ENCODE results near the gene SNTG2.
"Not testable (repeated sequence)": the region's sequence is repeated elsewhere in the genome, so short reads cannot be mapped to it uniquely, and the experiment has no call there.

The SNTG2 gene

DNA sequence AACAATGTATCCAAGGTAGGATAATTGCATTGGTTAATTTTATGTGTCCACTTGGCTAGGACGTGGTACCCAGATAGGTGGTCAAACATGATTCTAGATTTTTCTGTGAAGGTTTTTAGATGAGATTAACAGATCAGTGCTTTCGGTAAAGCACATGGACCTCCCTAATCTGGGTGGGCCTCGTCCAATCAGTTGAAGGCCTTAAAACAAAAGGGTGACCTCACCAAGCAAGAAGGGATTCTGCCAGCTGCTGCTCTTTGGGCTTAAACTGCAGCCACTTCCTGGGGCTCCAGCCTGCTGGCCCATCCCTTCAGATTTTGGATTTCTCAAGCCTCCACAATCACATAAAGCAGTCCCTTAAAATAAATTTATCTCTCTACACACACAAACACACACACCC is 236.5 kb downstream of the SNTG2 start:
- no peak for DNase-seq (ENCODE audit: low read depth in 2 of 2)

DNA sequence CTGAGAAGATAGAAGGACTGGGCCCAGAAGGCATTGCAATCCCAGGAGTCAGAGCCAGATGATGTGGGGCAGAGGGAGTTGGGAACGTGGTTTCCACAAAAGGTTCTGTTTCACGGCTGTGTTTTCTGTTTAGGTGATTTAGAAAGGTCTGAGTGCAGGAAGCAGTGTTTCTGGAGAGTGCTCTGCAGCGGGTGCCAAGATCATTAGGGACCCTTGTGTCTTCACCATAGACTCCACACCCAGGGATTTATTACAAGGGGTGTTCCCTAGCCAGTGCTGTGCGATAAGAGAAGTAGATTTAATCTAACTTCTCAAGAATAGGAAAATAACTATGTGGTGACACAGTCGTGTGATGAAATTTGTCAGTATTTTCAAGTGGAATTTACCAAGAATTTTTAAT is 241.5 kb downstream of the SNTG2 start:
- no peak for DNase-seq (ENCODE audit: low read depth in 2 of 2)

DNA sequence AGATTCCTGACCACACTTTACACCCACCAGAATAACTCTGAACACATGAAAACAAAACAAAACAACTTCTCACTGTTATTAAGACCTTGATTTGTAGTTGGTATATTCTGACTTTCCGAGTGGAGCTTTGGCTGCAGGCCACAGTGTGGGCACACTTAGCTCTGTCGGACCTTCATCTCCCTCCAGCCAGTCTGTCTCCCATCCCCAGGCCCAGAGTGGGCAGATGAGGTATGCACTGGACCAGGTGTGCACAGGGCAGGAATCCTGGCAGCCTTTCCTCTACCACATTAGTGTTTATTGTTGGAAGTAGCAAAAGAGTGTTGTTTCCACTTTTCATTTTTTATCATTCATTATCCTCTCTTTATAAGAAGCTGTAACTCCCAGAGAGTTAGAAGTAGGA is 243.2 kb downstream of the SNTG2 start:
- DNase-seq (ENCODE audit: low read depth in 2 of 2), result no peak

DNA sequence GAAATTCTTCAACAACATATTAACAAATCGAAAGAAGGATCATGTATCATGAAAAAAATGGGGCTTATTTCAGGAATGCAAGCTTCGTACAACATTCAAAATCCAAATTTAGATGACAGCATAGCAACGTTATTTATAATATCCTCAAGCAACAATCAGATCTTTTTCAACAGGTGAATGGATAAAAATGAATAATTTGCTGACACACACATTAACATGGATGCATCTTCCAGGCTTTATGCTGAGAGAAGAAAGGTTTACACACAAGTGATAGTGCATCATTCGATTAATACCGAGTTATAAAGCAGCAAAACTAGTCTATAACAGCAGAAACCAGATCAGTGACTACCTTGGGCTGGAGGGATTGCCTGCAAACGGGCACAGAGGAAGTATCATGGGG is 253.1 kb downstream of the SNTG2 start:
- no peak for DNase-seq (ENCODE audit: low read depth in 2 of 2)

DNA sequence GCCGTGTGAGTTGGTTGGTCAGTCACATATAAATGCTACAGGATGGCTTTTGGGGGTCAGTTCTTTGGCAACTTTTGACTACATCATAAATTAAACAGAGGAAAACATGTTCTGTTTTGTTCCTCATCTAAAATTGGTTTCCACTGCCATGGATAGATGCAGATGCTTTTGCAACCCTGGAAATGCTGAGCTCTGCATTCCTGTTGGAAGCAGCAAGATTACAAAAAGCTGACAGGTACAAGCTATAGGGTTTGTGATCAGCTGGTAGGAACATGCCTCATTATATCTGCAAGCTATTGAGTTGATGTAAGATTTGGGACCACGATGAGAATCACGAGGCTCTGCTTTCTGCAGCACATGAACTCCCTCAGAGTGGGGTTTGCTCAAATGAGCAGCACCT is 255.2 kb downstream of the SNTG2 start:
- DNase-seq (ENCODE audit: low read depth in 2 of 2), result no peak

DNA sequence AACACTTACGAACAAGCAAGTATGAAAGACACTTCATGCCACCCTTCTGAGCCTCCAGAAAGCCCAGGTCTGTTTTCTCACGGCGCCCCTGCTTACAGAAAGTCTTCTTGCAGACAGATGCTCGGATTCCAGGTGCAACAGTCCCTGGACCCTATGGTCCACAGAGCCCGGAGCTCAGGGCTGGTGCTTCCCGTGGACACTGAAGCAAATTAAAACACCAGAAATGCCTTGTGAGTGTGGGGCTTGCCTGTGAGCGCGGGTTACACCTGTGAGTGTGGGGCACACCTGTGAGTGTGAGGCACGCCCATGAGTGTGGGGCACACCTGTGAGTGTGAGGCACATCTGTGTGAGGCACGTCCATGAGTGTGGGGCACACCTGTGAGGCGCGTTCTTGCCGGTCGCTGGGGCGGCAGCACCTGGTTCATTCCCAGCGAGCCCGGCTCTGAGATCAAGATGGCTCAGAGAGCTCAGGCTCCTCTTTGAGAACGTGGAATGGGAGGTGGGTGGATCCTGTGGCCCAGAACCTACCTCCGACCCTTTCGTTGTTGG is 257.4 kb downstream of the SNTG2 start:
- DNase-seq (ENCODE audit: low read depth in 2 of 2), result no peak

DNA sequence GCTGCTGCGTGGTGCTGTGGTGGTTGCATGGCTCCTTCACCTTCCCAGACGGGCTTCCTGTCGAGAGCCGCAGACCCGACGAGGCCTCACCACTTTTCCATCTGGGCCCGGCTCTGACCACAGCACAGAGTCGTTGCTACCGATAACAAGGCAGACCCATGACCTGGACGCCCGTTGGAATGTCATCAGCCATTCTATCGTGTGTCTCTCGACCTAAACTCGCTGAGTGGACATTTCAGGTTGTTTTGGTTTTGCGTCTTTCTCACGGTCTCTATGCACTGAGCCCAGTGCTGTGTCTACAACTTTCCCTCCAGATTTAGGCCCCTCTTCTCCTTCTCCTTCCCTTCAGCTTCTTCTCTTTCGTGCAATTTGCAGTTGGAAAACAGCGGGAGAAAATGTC is 257.9 kb downstream of the SNTG2 start:
- DNase-seq (ENCODE audit: low read depth in 2 of 2), result no peak

DNA sequence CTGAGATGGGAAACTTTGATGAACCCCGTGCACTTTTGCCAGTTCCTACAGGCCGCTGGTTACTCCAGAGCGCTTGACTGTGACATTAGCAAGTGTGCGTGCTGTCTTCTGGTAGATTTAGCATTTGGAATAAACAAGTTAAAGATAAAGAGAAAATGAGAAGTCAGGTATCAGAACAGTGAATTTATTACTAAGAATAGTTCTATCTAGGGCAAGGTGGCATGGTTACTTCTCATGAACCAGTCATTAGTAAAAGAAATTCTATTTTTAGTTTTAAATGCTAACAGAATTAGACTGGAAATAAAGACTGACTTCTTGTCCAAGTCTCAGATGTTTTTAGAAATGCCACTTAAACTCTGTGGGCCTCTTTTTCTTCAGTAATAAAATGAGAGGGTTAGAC is 258.6 kb downstream of the SNTG2 start:
- no peak for DNase-seq (ENCODE audit: low read depth in 2 of 2)

DNA sequence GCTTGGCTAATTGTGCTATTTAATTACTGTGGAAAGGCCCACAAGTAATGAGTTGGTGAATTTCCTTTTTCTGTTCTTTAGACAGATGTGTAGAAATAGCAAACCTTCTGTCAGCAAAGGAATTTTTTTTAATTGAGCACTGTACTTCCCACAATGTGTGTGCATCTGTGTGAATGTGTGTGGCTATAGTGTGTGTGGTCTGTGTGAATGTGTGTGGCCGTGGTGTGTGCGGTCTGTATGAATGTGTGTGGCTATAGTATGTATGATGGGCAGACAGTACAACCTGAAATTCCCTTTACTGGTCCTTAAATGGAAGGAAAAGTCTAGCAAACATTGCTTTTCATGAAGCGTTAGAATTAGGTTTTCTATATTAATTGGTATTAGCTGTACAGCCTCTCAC is 259.1 kb downstream of the SNTG2 start:
- no peak for DNase-seq (ENCODE audit: low read depth in 2 of 2)

DNA sequence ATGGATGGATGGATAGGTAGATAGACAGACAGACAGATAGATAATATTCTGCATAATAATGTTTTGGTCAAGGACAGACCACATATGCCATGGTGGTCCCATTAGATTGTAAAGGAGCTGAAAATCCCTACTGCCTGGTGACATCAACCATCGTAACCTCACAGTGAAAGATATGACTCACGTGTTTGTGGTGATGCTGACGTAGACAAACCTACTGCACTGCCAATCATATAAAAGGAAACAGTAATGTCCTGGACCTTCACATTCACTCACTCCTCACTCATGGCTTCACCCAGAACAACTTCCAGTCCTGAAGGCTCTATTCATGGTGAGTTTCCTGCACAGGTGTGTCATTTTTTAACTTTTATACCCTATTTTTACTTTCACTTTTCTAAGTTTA is 259.7 kb downstream of the SNTG2 start:
- no peak for DNase-seq (ENCODE audit: low read depth in 2 of 2)

DNA sequence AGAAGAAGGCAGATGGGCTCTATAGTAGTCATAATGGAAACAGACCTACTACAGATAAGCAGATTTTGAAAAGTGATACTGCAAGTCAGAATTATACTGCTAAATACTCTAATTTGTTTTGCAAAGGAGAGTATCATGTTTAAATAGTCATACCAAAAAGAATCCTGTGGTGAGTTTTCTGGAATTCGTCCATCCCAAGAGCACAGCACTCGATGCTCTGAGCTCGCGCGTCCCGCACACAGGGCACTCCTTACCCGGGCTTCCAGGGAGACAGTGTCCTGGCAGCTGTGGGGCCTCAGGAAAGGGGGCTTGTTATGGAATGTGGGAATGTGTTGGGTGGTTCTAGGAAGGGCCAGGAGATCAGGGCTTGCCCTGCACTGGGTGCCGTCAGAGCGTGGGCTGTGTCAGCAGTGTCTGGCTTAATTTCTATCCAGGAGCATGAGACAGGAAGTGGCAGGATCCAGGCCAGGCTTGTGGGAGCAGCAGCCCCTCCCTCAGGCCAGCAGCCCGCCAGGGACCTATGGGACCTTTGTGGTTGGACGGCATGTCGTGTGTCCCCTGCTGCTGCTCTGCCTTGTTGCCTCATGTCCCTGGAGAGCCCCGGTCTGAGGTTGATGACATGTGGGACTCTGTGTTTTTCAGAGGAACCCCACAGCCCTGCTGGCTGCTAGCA is 269.4 kb downstream of the SNTG2 start:
- no peak for DNase-seq (ENCODE audit: low read depth in 2 of 2)

DNA sequence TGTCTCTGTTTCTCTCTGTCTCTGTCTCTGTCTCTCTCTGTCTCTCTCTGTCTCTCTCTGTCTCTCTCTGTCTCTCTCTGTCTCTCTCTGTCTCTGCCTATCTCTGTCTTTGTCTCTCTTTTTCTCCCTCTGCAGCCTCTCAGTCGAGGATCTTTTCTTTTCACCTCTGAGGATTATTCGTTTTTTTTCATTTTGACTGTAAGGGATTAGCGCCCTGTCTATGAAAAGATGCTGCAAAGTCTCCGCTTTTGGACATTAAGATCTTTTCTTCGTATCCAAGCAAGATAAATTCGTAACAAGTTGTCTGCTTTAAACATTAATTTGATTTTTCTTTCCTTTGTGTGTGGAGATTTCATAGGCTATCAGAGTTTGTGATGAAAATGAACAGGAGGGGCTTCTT is 271.4 kb downstream of the SNTG2 start:
- DNase-seq (ENCODE audit: low read depth in 2 of 2), result no peak

DNA sequence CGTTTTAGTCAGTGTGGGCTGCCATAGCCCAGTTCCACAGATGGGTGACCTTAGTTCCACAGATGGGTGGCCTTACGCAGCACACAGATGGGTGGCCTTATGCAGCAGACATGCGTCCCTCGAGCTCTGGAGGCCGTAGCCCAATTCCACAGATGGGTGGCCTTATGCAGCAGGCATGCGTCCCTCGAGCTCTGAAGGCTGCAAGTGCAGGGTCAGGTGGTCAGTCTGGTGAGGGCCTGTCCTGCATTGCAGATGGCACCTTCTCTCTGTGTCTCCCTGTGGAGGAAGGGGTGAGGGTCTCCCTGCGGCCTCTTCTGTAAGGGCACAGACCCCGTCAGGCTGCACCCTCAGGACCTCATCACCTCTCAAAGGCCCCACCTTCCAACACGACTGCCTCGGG is 273.1 kb downstream of the SNTG2 start:
- DNase-seq (ENCODE audit: low read depth in 2 of 2), result no peak

DNA sequence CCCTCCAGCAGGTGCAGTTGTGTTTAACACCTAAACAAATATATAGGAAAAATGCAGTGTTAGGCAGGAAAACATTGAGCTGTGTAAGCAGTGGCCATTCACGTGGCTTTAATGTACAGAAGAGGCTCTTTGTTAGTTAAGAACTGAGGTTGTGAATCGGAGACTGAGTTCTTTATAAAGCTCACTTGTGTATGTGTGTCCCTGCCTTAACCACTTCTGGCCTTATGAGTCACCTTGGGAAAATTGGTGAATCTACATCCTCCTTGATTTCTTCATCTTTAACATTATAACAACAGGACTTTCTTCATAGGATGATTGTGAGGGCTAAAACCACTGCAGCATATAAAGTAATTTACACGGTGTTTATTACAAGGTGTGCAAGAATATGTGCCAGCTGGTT is 274.3 kb downstream of the SNTG2 start:
- DNase-seq (ENCODE audit: low read depth in 2 of 2), result no peak

DNA sequence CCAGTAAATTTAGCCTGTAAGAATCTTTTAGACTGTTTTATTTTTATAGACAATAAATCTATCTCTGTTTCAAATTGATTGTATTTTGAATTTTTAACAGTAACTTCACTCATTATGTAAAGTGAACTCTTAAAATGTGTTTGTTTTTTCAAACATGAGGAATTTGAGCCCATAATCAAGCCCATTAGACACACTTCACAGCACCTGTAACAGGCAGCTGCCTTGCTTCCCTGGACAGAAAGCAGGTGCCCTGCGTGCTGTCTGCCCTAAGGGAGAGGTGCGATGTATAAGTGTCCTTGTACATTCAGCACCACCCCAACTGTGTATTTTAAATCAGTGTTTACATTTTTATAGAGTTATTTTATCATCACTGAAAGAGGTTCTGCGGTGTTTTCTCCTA is 276.1 kb downstream of the SNTG2 start:
- no peak for DNase-seq (ENCODE audit: low read depth in 2 of 2)

DNA sequence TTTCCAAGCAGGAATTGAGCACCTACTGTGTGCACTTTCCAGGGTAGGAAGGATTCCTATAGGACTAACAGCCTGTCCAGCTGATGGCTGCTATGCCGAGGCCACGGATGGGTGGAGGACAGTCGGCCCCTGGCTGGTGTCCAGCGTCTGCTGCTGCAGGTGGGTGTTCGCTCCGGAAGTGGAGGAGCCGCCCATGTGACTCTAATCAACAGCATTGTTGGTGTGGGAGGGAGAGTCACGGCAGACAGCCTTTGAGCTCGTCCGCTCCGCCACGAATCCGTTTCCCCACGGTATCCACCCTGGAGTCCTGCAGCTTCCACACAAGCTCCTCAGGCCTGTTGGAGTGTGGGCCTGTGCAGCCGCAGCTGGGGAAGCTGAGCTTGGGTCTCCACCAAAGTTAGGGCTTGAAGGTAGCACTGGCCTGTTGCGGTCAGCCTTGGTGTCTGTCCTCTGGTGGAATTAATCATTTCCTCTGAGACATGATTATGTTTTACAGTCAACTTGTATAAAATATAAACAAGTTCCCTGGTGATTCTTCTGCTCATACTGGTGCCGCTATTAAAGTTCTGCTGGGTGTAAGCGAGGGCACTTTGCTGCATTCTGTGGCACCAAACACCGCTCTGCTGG is 276.7 kb downstream of the SNTG2 start:
- no peak for DNase-seq (ENCODE audit: low read depth in 2 of 2)

DNA sequence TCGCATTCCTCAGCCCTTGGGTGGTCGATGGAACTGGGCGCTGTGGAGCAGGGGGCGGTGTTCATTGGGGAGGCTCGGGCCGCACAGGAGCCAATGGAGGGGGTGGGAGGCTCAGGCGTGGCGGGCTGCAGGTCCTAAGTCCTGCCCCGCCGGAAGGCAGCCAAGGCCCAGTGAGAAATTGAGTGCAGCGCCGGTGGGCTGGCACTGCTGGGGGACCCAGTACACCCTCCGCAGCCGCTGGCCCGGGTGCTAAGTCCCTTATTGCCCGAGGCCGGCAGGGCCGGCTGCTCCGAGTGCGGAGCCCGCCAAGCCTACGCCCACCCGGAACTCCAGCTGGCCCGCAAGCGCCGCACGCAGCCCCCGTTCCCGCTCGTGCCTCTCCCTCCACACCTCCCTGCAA is 278.9 kb downstream of the SNTG2 start:
- not testable (repeated sequence) for DNase-seq (ENCODE audit: low read depth in 2 of 2)

DNA sequence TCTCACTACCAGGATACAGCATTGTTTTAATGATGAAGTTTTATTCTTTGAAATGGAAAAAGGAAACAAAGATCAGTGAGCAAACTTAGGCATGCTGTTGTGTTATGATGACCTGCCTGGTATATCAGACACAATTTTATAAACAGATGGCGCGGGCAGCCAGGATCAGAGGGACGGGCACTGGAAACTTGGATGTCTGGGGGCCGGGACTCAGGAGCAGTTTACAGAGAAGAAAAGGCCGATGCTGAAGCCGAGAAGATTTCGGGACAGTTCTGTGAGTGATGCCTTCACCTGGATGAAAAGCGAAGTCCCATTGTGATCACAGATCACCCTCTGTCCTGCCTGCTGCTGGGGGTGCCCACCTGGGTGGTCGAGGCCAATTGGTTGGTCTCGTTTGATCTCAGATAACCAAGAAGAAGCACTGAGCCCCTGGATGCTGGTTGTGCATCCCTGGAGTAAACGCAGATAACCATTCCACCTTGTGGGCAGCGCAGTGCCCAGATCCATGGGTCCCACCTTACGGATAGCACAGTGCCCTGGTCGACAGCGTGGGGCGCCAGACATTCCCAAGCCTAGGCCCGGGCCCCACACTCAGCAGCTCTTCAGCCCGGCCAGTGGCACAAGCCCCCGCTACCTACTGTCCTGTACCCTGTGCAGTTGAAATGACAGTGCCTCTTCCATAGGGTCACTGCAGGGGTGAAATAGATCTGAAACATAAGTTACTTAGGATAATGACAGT is 279.7 kb downstream of the SNTG2 start:
- DNase-seq (ENCODE audit: low read depth in 2 of 2), result no peak

DNA sequence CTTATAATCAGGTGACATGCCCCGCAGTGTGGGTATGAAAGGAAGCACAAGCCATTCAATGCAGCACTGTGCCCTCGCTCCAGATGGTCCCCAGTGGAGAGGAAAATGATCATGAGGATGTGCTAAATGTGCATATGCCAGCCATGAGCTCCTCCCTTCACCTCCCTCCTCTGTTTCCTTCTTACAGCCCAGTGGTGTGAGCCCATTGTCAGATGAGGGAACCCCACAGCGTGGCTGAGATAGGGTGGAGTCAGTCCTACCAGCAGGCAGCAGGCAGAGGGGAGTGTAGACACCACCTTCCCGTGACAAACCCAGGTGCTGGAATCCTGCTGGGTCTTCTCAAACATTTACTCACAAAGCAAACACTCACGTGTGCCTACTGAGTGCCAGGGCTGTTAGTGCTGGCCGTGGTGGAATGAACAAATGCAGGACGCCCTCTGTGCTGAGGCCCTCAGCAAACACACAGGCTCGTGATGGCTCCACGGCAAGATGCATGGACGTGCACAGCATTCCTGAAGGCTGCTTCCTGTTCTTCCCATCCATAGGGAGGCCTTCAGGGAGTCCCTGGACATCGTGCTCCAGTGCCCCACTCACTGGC is 280.9 kb downstream of the SNTG2 start:
- DNase-seq (ENCODE audit: low read depth in 2 of 2), result no peak

DNA sequence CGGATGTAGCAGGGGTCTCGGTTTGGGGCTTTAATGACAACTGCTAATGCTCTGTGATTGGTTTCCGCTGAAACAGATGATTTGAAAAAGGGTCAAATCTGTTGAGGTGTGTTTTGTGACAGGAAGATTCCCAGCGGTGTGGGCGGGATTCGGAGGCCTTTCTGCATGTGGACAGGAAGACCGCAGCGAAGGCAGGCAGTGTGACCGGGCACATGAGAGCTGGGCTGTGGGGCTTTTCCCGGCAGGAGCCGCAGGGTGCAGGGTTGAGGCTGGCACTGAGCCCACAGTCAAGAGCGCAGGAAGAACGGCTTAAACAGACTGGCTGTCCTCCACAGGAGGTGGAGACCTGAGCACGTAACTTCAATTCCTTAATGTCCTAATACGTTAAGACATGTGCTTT is 282.6 kb downstream of the SNTG2 start:
- DNase-seq (ENCODE audit: low read depth in 2 of 2), result no peak

DNA sequence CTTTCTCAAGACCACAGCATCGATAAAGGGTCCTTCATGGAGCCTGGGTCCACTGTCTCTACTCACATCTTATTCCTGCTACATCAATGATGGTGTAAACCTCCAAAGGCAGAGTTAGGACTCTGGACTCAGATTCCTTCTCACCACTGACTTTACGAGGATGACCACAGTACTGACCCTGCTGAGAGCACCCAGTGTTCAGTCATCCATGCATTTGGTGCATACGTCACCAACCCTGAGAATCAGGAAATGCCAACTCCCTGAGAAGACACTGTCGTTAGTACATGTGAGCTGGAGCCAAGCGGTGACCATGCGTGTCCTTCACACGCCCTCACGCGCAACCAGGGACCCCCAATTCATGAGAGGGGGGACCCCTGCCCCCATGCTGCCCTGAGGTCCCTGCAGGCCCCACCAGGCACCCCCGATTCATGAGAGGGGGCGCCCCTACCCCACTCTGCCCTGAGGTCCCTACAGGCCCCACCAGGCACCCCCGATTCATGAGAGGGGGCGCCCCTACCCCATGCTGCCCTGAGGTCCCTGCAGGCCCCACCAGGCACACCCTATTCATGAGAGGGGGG is 284.2 kb downstream of the SNTG2 start:
- DNase-seq (ENCODE audit: low read depth in 2 of 2), result no peak

DNA sequence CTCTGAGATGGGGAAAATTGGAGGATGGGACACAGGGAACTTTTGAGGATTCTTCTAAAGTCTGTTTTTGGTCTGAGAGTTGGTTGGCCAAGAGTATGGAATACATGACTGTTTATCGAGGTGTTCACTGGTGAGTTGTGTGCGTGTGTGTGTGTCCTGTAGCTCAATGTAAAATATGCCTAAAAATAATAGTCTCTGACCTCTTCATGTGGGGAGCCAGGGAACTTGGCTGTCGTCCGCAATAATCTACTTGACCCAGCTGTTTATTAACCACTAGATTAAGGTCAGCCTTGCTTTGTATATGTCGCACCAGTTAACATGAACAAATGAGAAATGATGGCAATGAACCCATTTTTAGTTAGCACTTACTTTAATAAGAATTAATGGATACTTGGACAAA is 285.2 kb downstream of the SNTG2 start:
- DNase-seq (ENCODE audit: low read depth in 2 of 2), result no peak
